A673 (cell line): ENCODE results near the gene LIMS2.

Experiments used
- EZH2 ChIP-seq: fragments of 200-600 bp; sonication (generic); IDR thresholded peaks from 2 replicates; pipeline ENCODE4 v1.6.1; 2017; ENCODE audit warnings: borderline replicate concordance, low read depth, mild to moderate bottlenecking, mixed read lengths, antibody characterized with exemption, low read length; ENCODE audit not compliant: poor library complexity, severe bottlenecking
- TF ChIP-seq, protein P1 (sequence below): fragments of 300-800, 200-600 bp; sonication (generic); conservative IDR thresholded peaks from 2 replicates; pipeline ENCODE4 v1.5.1; 2017; ENCODE audit warnings: low read depth, mild to moderate bottlenecking, antibody characterized with exemption, low read length, moderate library complexity, mixed read lengths

DNA sequence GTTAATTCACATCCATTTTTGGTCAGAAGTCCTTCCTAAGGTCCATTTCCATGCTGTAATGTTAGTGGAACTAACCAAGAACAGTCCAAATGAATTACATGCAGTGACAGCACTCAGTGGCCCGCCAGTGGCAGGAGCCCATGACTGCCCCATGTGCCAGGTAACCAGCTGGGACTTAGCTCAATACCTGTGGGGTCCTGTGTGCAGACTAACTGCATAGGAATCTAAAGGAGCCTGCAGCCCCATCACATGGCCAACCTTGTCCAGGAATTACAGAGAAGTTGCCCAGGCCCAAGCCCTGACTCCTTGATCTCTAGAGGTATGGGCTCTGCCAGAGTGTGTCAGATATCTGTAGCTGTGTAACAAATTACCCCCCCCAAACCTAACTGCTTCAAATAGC lies 64.8 kb downstream of the LIMS2 start:
- TF ChIP-seq EZH2: no peak
- TF ChIP-seq, protein P1, sequence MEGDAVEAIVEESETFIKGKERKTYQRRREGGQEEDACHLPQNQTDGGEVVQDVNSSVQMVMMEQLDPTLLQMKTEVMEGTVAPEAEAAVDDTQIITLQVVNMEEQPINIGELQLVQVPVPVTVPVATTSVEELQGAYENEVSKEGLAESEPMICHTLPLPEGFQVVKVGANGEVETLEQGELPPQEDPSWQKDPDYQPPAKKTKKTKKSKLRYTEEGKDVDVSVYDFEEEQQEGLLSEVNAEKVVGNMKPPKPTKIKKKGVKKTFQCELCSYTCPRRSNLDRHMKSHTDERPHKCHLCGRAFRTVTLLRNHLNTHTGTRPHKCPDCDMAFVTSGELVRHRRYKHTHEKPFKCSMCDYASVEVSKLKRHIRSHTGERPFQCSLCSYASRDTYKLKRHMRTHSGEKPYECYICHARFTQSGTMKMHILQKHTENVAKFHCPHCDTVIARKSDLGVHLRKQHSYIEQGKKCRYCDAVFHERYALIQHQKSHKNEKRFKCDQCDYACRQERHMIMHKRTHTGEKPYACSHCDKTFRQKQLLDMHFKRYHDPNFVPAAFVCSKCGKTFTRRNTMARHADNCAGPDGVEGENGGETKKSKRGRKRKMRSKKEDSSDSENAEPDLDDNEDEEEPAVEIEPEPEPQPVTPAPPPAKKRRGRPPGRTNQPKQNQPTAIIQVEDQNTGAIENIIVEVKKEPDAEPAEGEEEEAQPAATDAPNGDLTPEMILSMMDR: no peak
